Panc1 (cell line): ENCODE data around the gene TMEM222. TPM values are rescaled to one million over a fixed set of nuclear protein-coding genes. Genes with fewer than 3 reads are reported as not detected.
"Not testable (repeated sequence)": the region's sequence is repeated elsewhere in the genome, so short reads cannot be mapped to it uniquely, and the experiment has no call there.

Experiments
- ATAC-seq: fragments of 200-7000 bp; cut with Tn5 transposase; 2 replicates; pipeline ENCODE4 v1.9.1; 2020; ENCODE audit warnings: mild to moderate bottlenecking, moderate library complexity
- BruUV-seq: library from RNA; stranded (reverse); fragments of 400-500 nt; replicated peaks from 2 replicates; lab custom pipeline; 2021; lab: Mats Ljungman, UMichigan
- CTCF ChIA-PET: fragments of 300-600 bp; sonication (Branson Sonifier 250); formaldehyde crosslinking; loops from one replicate; lab custom pipeline; 2022; ENCODE audit warnings: antibody characterized with exemption; lab: Charles Lee
- POLR2A ChIA-PET: fragments of 300-600 bp; sonication (Branson Sonifier 250); formaldehyde crosslinking; loops from one replicate; lab custom pipeline; 2022; ENCODE audit warnings: antibody characterized with exemption; lab: Charles Lee
- DNase-seq: peaks from one replicate; pipeline ENCODE4 v3.0.0-alpha.2; 2010; ENCODE audit warnings: low read depth, low spot score
- H3K27ac ChIP-seq: 2 replicates; pipeline ENCODE4 v1.5.1; 2011; ENCODE audit warnings: mild to moderate bottlenecking, low read length, inconsistent platforms
- H3K27me3 ChIP-seq: fragments of 200-500 bp; sonication (Bioruptor generic); 2 replicates; pipeline ENCODE4 v1.6.0; 2014; ENCODE audit warnings: low read length, inconsistent platforms; ENCODE audit not compliant: control insufficient read depth, insufficient read depth
- H3K36me3 ChIP-seq: fragments of 200-500 bp; sonication (Bioruptor generic); 2 replicates; pipeline ENCODE4 v1.5.1; 2014; ENCODE audit warnings: inconsistent platforms, mild to moderate bottlenecking, low read length, moderate library complexity; ENCODE audit not compliant: control insufficient read depth, insufficient read depth
- H3K4me1 ChIP-seq: 2 replicates; pipeline ENCODE4 v1.5.1; 2011; ENCODE audit warnings: inconsistent platforms, mild to moderate bottlenecking, low read length, moderate library complexity; ENCODE audit not compliant: control insufficient read depth, insufficient read depth
- H3K4me3 ChIP-seq, 2 experiments: 2 replicates each; pipeline ENCODE4 v1.5.1; 2011 to 2012; ENCODE audit warnings: low read depth in 2 of 2, low read length in 2 of 2, mild to moderate bottlenecking in 2 of 2, inconsistent platforms in 1 of 2, moderate library complexity in 1 of 2
- H3K9me3 ChIP-seq: fragments of 200-500 bp; sonication (Bioruptor generic); 2 replicates; pipeline ENCODE4 v1.5.1; 2014; ENCODE audit warnings: low read depth, mild to moderate bottlenecking, inconsistent platforms, low read length, moderate library complexity; ENCODE audit not compliant: control insufficient read depth, insufficient read depth
- CTCF ChIP-seq: fragments of 450-650 bp; IDR thresholded peaks from 2 replicates; pipeline ENCODE4 v1.5.1; 2017; ENCODE audit warnings: mild to moderate bottlenecking
- POLR2AphosphoS5 ChIP-seq: IDR thresholded peaks from 2 replicates; pipeline ENCODE4 v1.6.1; 2012; ENCODE audit warnings: mild to moderate bottlenecking, low read depth, low read length, moderate library complexity
- REST ChIP-seq, 2 experiments: IDR thresholded peaks; 2 replicates each; pipeline ENCODE4 v1.6.1; 2011 to 2012; ENCODE audit warnings: low read depth in 2 of 2, control low read depth in 1 of 2, low read length in 1 of 2, mild to moderate bottlenecking in 1 of 2, moderate library complexity in 1 of 2; ENCODE audit not compliant: insufficient read depth in 1 of 2
- SIN3A ChIP-seq: IDR thresholded peaks from 2 replicates; pipeline ENCODE4 v1.6.1; 2012; ENCODE audit warnings: low read depth, mild to moderate bottlenecking, low read length, moderate library complexity, borderline replicate concordance; ENCODE audit not compliant: insufficient read depth
- TCF7L2 ChIP-seq: IDR thresholded peaks from 2 replicates; pipeline ENCODE4 v1.6.1; 2011; ENCODE audit warnings: mild to moderate bottlenecking, low read depth, low read length, inconsistent platforms
- in situ Hi-C: cut with HindIII; loops from 2 replicates; pipeline ENCODE4 v1.10.0; 2016; ENCODE audit warnings: low sequenced_read_pairs, low pct_unique_long_range_greater_than_20kb
- intact Hi-C: fragments of 100-400 bp; cut with micrococcal nuclease; formaldehyde crosslinking; loops from one replicate; pipeline ENCODE4 v1.10.0; 2022; ENCODE audit not compliant: unreplicated experiment
- total RNA-seq: library from RNA; stranded (reverse); gene quantifications from one replicate; pipeline ENCODE4 v1.2.1, GENCODE V29; 2021; ENCODE audit not compliant: unreplicated experiment

TMEM222 gene
- total RNA-seq, 1 experiment from 2014 or later: 55.3 TPM

DNA sequence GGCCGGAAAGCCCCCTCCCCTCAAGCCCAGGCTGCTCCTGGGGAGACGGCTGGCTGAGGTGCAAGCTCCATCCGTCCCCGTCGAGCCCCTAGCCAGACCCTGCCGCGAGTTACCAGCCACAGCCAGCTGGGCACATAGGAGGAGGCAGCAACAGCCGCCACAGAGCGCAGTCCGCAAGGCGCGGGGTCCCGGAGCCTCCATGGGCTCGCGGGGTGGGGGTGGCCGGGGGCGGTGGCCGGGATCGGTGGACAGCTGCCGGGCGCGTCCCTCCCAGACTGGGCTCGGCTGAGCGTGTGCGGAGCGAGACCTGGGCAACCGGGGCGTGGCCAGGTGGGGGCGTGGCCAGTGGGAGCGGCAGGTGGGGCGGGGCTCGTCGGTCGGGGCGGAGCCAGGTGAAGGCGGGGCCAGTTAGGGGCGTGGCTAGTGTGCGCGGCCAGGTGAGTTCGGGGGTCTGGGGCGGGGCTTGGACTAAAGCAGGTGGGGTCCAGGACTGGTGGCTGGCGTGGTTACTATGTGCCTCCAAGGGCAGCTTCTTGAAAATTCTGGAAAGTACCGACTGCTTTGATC is 61.2 kb downstream of the TMEM222 start, which contains the start of gene CD164L2:
Gene CD164L2 (minus strand): TSS at position 295 of the 567 bp plus-strand sequence. CDS start 94 bp downstream, at position 201.
- Histone ChIP-seq H3K4me3 (no peak within 1 kb of the TSS), H3K4me1 (no peaks in the 10 kb centered on the region), H3K27me3 (no peaks in the 10 kb centered on the region), H3K36me3 (no peaks in the 10 kb centered on the region), H3K27ac (no peak within 1 kb of the TSS), H3K9me3 (no peaks in the 10 kb centered on the region)
- DNase-seq: no peak
- intact Hi-C loops: no loop called here
- CTCF ChIA-PET: no interaction called here
- BruUV-seq: no TSS peak
- in situ Hi-C loops: no loop called here
- POLR2A ChIA-PET: interaction anchor here (0.5 to 0.6 kb wide), 2 partner anchors 9 to 83 kb away, joined by 3 read pairs; partner anchors contain the start of gene GPR3
- ATAC-seq: peak; percentile 75
- TF ChIP-seq CTCF (no peak), TCF7L2 (no peak), SIN3A (no peak), POLR2AphosphoS5 (no peak)

DNA sequence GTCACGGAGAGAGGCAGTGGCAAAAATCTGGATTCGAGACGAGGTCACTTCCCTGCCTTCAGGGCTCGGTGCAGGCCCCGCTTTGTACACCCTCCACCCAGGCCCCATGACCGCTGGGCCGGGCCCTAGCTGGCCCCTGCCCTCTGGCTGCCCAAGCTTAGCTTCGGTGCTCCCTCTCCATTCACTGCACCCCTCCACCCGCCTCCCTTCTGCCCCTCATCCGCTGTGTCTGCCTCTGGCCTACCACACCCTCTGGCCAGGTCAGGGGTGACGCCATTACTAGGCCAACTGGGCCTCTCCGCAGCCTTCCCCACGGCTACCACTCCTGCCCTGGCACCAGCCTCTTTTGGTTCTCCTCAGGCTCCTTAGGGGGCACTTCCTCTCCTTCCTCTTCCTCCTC is 61.7 kb downstream of the TMEM222 start:
- Histone ChIP-seq H3K27me3 (no peaks in the 10 kb centered on the region), H3K9me3 (no peaks in the 10 kb centered on the region), H3K4me1 (no peaks in the 10 kb centered on the region), H3K4me3 (no peak overlapping the region), H3K27ac (no peak overlapping the region), H3K36me3 (no peaks in the 10 kb centered on the region)
- DNase-seq: no peak
- ATAC-seq: no peak
- TF ChIP-seq SIN3A (no peak), CTCF (no peak), TCF7L2 (no peak), POLR2AphosphoS5 (no peak), REST (IDR thresholded peaks at IDR 0.05; ENCODE audit: insufficient read depth in 1 of 2, low read depth in 2 of 2, low read length in 1 of 2) (no peak)
- no TSS peak for BruUV-seq
- ChIA-PET POLR2A (interaction anchor here (0.5 kb wide), 1 partner anchor 9 kb away, joined by 3 read pairs; the partner anchor contains the start of gene GPR3), CTCF (interaction anchor here (0.6 kb wide), 1 partner anchor 385 kb away, joined by 4 read pairs; no protein-coding TSS in a partner anchor)
- intact Hi-C loops (no loop called here), in situ Hi-C loops (no loop called here)

DNA sequence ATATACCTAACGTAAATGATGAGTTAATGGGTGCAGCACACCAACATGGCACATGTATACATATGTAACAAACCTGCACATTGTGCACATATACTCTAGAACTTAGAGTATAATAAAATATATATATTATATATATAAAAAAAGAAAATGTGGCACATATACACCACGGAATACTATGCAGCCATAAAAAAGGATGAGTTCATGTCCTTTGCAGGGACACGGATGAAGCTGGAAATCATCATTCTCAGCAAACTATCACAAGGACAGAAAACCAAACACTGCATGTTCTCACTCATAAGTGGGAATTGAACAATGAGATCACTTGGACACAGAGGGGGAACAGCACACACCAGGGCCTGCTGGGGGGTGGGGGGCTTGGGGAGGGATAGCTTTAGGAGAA is 62.8 kb downstream of the TMEM222 start:
- intact Hi-C loops, H3K9me3 ChIP-seq, H3K27ac ChIP-seq, H3K4me3 ChIP-seq, H3K36me3 ChIP-seq, POLR2A ChIA-PET, H3K4me1 ChIP-seq, BruUV-seq, in situ Hi-C loops, ATAC-seq, CTCF ChIA-PET, DNase-seq, H3K27me3 ChIP-seq: not testable (repeated sequence)
